ENCODE data around the gene SYT12.
A peak's percentile ranks its signal among the peaks of the same experiment; 100 is the strongest.

SYT12 gene

DNA sequence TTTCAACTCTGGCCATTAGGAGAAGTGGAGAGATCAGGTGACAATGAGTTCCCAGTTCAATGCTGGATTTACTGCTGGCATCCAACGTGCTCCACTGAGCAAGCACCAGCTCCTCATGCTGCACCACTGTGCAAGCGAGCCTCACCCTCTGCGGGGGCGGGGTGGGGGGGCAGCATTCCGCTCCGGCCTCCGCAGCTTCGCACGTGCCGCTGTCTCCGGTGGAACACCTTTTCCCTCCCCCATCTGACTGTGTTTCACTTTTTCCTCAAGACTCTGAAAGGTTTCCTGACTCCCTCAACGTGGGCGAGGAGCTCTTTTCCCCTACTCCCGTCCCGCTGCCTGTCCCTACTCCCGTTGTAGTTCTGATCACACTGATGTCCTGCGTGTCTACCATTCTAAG is 32.9 kb downstream of the SYT12 start:
- peak in 2 of 3 experiments; percentile 2 to 27 for DNase-seq (ENCODE audit: low read depth in 3 of 3)

DNA sequence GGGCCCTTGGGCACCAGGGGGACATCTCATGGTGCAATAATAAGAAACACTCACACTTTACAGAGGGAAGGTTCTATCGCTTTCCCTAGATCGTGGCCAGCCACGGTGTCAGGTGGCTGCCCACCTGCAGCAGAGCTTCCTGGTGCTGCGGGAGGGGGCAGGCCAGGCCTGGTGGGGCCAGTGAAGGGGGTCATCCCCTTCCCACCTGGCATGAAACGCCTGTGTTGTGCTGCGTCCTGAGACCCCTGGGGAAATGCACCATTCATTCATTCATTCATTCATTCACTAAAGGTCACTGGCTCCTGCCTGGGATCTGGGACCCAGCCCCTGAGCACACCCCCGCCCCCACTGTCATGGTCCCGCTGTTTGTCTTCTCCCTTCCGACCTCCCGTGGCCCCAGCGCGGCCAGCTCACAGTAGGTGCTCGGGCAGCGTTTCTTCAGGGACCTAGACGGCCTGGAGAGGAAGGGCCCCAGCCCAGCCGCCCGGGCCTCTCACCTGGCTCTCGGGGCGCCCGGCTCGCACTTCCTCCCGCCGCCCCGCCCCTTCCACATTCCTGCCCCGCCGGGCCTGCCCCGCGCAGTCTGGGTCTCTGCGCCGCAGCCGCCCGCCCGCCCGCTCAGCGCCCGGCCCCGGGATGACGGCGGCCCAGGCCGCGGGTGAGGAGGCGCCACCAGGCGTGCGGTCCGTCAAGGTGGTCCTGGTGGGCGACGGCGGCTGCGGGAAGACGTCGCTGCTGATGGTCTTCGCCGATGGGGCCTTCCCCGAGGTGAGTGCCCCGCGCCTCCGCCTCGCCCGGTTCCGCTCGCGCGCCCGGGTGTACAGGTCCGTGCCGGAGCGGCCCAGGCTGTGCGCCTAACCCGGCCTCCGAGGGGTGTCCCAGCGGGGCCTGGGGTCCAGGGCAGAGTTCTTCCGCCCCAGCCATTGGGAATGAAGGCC is 33.6 kb downstream of the SYT12 start, which contains the start of gene RHOD:
Gene RHOD, plus strand, starts transcription at position 581 of the 938 bp plus-strand sequence. Its CDS starts 56 bp downstream, at position 637.
- DNase-seq (ENCODE audit: low read depth in 3 of 3): no peak

DNA sequence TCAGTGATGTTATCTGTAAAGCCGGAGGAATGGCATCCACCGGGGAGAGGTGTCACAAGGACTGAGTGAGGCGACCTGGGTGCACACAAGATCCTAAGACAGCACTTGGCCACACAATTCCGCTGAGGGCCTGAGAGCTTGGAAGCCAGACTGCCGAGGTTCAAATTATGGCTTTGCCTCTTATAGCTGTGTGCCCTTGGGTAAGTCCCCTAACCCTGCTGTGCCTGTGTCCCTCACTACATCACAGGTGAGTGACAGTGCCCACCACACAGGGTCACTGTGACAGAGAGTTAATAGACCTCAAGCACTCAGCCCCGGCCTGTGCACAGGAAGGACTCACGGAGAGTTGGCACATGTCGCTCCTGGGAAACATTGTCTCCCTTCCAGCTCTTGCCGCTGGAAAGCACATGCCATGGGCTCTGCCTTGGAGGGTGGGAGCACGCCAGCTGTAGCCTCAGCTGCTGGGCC is 34.3 kb downstream of the SYT12 start:
- DNase-seq (ENCODE audit: low read depth in 3 of 3): no peak

DNA sequence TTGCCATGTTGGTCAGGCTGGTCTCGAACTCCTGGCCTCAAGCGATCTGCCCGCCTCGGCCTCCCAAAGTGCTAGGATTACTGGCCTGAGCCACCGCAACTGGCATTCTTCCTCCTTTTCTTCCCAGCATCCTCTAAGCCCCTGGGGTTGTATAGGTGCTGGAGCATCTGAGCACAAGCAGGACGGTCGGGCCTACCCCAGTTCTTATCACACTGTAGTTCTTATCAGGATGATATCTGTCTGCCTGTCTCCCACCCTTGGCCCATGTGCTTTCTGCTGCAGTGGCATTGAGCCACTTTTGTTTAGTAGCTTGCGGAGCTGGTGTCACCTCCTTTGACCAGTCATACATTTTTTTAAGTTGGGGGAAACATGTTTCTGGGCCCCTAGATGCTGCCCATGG is 35.6 kb downstream of the SYT12 start:
- no peak for DNase-seq (ENCODE audit: low read depth in 3 of 3)

DNA sequence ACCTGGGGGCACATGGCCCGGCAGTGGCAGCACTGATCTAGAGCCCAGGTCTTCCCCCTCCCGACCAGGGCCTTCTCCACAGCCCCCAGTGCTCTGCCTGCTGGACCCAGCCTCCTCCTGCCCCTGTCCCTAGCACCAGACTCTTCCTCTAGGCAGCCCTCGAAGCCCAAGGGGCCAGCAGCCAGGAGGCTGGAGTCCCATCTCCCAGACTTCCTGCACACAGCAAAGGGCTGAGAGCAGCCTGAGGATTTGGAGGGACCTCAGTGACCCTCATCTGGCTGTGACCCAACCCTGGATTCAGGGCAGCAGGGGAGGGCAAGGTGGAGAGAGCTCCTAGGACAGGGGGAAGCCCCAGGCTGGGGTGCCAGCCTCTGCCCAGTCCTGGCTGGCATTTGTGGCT is 36.7 kb downstream of the SYT12 start:
- no peak for DNase-seq (ENCODE audit: low read depth in 3 of 3)

DNA sequence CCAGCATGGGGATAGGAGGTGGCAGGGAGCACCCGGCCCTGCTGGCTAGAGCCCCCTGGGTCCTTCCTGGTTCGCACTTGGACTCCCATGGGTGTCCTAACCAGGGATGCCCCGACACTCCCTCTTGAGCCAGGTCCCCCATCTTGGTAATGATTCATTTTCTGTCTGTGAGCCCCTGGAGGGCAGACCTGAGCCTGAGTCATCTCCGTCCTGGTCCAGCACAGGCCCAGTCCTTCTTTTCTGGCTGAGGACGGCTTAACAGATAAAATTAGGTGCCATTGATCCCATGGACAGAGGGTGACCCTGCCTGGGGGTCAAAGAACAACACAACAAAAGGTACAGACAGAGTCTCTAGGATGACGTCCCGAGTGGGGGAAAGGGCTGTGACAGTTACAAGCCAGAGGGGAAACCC is 37.2 kb downstream of the SYT12 start:
- no peak for DNase-seq (ENCODE audit: low read depth in 3 of 3)

DNA sequence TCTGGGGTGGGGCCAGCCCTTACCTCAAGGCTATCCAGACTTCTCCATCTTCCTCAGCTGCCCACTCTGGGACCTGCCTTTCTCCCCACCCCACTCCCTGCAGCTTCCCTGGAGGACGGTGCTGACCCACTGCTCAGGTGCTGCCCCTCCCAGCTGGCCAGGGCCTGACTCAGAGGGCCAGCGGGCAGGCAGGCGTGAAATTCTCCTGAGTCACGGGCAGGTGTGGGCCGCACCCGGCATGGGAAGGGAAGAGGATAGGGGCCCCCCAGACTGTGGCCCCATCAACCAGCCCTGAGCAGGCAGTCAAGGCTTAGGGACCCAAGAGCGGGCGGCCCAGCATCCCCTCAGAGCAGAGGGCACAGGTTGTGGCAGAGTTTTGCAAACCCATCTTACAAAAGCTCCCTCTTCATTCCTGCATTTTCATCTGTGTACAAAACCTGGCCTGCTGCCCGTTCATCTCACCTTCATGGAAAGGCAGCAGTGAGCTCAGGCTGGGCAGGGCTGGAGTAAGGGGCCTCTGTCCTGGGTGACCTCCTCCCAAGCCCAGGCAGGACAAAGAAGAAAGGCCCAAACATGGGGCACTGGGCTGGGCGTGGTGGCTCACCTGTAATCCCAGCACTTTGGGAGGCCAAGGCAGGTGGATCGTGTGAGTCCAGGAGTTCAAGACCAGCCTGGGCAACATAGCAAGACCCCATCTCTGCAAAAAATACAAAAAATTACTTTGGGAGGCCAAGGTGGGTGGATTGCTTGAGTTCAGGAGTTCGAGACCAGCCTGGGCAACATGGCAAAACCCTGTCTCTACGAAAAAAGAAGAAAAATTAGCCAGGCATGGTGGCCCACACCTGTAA is 39.8 kb downstream of the SYT12 start:
- no peak for DNase-seq (ENCODE audit: low read depth in 3 of 3)

DNA sequence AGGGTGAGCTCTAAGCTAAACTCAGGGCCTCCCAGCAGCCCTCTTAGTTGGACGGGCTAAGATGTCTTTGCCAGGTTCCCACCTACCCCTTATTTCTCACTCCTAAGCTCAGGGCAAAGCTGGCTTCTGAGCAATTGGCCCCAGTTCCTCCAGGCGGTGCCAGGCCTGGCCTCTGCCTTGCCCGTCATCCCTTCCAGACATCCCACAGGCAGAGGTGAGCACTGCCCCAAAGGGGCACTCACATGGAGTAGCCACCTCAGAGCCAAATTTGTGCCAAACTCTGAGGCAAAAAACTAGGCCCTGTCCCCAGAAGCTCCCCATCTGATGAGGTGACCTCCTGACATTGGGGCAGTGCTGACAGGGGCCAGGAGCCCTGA is 43.4 kb downstream of the SYT12 start:
- DNase-seq (ENCODE audit: low read depth in 3 of 3): no peak

DNA sequence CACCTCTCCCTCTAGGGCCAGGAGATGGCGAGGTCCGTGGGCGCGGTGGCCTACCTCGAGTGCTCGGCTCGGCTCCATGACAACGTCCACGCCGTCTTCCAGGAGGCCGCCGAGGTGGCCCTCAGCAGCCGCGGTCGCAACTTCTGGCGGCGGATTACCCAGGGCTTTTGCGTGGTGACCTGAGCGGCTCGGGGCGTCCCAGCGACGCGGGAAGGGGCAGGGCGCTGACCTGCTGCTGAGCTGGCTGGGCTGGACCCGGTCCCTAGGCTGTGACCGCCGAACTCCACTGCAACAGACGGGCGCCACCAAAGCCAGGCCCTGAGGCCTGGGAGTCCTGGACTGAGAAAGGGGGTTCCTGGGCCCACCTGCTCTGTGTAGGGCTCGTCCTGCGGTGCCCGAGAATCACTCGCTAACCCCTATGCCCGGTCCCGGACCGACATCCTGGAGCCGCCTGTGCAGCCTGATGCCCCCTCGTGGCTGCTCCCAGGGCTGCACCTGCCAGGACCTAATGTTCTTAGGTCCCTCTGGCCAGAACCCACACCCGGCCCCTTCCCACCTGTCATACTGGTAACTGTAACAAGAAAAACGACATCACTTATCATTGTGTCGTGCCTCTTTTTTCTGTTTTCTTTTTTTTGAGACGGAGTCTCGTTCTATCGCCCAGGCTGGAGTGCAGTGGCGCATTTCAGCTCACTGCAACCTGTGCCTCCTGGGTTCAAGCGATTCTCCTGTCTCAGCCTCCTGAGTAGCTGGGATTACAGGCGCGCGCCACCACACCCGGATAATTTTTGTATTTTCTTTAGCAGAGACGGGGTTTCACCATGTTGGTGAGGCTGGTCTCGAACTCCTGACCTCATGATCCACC is 48.7 kb downstream of the SYT12 start:
- DNase-seq (ENCODE audit: low read depth in 3 of 3): peak; percentile 43 to 52 (median 51)

DNA sequence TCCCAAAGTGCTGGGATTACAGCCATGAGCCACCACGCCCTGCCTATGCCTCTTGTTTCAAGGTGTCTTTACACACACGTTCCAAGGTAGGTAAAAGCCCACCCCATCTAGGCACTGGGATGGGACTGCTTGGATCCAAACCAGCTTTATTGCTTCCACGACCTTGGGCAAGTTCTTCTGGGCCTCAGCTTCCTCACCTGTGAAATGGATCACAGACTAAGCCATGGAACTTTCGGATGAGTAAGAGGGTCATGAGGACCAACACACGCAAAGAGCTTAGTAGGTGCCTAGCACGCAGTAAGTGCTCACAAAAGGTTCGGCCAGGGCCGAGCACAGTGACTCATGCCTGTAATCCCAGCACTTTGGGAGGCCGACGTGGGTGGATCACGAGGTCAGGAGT is 49.4 kb downstream of the SYT12 start:
- no peak for DNase-seq (ENCODE audit: low read depth in 3 of 3)

DNA sequence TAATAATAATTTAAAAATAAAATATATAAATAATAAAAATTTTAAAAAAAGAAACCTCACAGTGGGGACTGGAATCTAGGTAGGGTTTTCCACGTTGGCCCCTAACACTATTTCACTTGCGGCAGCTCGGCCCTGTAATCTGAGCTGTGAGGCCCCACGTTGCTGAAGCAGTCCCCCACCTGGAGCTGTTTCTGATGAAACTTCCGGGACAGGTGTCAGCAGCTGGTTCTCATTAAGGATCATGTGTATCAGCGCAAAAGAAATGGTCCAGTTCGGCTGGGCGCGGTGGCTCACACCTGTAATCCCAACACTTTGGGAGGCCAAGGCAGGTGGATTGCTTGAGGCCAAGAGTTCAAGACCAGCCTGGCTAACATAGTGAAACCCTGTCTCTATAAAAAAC is 51.0 kb downstream of the SYT12 start:
- DNase-seq (ENCODE audit: low read depth in 3 of 3): no peak

DNA sequence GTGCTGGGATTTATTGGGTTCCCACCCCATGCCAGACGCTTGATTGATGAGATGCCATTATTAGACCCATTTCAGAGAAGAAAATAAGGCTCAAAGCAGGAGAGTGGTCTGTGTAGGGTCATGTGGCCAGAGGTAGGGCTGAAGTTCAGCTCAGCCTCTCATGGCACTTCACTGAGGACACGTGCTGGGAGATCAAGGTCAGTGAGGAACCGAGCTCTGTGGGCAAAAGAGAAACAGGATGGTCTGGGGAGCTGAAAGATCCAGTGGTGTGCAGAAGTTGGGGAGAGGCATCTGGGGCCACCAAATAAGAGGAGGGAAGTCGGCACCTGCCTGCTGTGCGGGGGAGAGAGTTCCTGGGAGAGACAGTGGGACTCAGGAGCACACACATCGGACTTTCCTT is 53.3 kb downstream of the SYT12 start:
- no peak for DNase-seq (ENCODE audit: low read depth in 3 of 3)

DNA sequence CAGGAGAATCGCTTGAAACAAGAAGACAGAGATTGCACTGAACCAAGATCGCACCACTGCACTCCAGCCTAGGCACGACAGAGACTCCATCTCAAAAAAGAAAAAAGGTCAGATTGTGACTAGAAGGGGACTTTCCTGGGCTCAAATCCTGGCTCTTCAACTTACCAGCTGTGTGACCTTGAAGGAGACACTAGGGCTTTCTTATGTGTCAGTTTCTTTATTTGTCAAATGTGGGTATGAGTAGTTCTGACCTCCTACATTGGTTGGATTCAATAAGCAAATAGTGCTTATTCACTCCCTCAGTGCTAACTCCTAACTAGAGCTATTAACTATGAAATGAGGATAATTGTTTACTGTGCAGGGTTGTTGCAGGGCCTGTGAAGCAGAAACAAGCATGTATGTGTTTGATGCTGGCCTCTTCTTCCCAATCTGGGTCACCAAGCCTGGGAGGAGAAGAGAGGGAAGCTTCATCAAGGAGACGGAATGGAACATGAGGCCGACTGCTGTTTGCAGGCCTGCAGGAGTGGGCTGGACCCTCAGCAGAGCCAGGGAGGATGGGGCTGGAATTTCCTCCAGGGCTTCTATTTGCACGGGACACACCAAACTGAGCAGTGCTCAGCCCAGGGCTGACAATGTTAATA is 56.3 kb downstream of the SYT12 start:
- DNase-seq (ENCODE audit: low read depth in 3 of 3): no peak

DNA sequence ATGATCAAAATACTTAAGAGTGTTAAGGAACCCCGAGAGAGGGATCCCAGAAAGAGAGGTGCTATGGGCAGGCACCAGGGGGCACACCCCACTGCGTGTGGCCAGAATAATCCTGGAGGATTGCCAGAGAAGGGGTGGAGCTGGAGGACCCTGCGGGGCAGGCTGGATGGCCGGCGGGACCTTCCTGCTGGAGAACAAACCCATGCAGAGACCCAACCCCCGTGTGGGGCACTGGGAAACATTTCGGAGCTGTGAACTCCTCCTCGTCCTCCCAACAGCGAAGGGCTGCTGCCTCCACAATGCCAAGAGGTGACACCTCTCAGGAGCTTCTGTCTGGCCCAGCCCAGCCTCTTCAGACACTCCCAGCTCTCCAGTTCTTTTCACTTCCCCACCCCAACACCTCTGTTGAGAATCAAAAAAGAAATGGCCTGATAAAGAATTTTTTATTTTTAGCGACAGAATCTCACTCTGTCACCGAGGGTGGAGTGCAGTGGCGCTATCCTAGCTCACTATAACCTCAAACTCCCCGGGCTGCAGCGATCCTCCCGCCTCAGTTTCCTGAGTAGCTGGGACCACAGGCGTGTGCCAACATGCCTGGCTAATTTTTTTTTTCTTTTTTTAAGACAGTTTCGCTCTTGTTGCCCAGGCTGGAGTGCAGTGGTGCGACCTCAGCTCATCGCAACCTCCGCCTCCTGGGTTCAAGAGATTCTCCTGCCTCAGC is 59.3 kb downstream of the SYT12 start:
- no peak for DNase-seq (ENCODE audit: low read depth in 3 of 3)

DNA sequence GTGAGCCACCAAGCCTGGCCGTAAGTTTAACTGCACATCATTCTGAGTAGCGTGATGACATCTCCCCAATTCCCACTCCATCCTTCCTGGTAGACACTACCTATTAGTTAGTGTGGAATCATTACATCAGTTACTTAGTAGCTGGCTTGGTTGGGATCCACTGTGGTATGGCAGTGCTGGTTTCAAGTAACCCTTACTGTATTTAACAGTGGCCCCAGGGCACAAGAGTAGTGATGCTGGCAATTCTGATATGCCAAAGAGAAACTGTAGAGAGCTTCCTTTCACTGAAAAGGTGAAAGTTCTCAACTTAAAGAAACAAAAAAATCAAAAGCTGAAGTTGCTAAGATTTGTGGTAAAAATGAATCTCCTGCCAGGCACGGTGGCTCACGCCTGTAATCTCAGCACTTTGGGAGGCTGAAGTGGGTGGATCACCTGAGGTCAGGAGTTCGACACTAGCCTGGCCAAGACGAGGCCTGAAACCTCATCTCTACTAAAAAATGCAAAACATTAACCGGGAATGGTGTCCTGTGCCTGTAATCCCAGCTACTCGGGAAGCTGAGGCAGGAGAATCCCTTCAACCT is 60.9 kb downstream of the SYT12 start:
- DNase-seq (ENCODE audit: low read depth in 3 of 3): no peak

DNA sequence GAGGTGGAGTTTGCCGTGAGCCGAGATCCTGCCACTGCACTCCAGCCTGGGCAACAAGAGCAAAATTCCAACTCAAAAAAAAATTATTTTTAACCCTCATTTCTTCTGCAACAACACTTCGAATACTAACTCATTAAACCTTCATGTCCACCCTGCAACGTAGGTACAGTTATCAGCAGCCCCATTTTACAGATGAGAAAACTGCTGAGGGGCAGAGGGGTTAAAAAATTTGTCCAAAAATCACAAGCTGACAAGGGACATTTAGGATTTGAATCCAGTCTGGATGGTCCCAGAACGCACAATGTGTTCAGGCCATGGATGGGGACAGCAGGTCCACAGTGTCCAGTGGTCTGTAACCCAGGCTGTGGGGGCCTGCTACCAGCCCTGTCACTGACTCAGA is 62.7 kb downstream of the SYT12 start:
- DNase-seq (ENCODE audit: low read depth in 3 of 3): no peak

DNA sequence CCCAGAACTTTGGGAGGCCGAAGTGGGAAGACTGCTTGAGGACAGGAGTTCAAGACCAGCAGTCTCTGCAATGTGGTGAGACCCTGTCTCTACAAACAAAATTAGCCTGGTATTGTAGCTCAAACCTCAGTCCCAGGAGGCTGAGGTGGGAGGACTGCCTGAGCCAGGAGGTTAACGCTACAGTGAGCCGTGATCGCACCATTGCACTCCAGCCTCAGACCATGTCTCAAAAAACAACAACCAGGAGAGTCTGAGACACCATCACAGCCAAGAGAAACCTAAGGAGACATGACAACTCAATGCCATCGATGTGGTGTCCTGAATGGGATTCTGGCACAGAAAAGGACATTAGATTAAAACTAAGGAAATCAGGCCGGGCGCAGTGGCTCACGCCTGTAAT is 67.8 kb downstream of the SYT12 start:
- no peak for DNase-seq (ENCODE audit: low read depth in 3 of 3)

DNA sequence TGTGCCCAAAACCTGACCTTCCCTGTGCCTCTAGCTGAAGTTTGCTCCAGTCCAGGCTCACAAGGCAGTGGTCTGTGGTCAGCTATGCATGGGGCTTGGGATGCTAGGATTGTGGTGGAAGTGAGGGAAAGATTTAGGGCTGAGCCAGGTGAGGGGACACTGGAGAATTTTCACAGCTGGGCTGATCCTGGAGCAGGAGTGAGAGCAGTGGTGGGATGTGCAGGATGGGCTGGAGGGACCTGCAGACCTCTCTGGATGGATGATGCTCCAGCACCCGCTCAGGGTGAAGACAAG is 72.2 kb downstream of the SYT12 start:
- DNase-seq (ENCODE audit: low read depth in 3 of 3): no peak

DNA sequence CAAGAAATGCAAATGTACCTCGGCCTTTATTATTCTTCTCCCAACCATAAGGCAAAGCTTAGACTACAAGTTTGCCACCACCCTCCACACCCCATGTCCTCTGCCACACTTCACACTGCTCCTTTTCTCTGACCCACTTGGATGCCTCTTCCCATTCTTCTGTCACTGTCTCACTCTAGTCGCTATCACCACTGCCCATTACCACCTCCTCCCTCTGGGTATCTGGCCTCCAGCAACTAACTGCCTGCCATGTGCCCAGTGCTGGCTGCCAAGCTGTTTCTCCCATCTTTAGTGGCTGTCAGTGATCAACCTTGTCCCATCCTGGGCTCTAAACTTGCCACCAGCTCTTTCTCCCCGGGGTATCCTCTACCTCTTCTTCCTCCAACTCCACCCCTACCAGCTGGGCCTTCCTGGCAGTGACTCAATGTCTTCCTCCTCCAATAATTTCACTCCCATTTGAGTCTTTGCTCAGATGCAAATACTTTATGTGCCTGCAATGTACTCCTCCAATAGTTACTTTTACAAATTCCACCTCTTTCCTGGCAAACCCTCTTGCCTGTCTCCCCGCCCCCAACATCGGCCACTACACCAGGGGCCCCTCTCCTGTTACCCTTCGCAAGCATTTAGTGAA is 76.0 kb downstream of the SYT12 start:
- DNase-seq (ENCODE audit: low read depth in 3 of 3): no peak

DNA sequence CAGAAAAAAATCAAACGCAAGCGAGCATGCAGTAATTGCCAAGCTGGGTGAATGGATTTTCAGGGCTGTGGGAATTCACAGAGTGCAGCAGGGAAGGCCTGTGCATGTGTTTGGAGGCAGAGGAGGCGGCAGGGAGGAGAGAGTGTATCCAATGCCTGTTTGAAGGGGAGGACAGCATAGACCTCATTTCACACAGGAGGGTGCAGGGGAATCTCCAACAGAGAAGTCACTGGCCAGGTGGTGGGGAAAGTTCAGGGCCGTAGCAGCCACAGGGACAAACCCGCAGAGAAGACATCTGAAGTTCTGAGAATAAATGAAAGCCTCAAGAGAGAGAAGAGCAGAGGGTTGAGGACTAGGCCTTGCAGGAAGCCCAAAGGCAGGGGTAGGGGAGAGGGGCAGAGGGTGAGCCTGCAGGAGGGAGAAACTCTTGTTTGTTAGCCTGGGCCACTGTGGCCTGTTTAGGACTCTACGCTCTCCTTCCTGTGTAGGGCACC is 76.9 kb downstream of the SYT12 start:
- no peak for DNase-seq (ENCODE audit: low read depth in 3 of 3)

Measured in stimulated activated CD4-positive, alpha-beta T cell treated with anti-CD3 and anti-CD28 coated beads, TNF-alpha, amount 100 ng/mL, for 4 hours (primary cell).